PC-3 (cell line): ENCODE data around the gene MAP3K20. TPM values are rescaled to one million over a fixed set of nuclear protein-coding genes. Genes with fewer than 3 reads are reported as not detected.

Source experiments
- ATAC-seq: fragments of 200-7000 bp; cut with Tn5 transposase; 2 replicates; pipeline ENCODE4 v1.9.1; 2020; ENCODE audit warnings: mild to moderate bottlenecking, moderate library complexity
- BruUV-seq: library from RNA; stranded (reverse); fragments of 400-500 nt; replicated peaks from 2 replicates; lab custom pipeline; 2021; lab: Mats Ljungman, UMichigan
- CTCF ChIA-PET: fragments of 300-600 bp; sonication (Branson Sonifier 250); formaldehyde crosslinking; loops from one replicate; lab custom pipeline; 2022; ENCODE audit warnings: antibody characterized with exemption; lab: Charles Lee
- POLR2A ChIA-PET: fragments of 300-600 bp; sonication (Branson Sonifier 250); formaldehyde crosslinking; loops from one replicate; lab custom pipeline; 2022; ENCODE audit warnings: antibody characterized with exemption; ENCODE audit not compliant: unreplicated experiment; lab: Charles Lee
- DNase-seq: peaks from one replicate; pipeline ENCODE4 v3.0.0-alpha.2; 2015
- H2AFZ ChIP-seq: fragments of 300-600 bp; sonication (generic); 2 replicates; pipeline ENCODE4 v1.6.0; 2016; ENCODE audit warnings: antibody characterized with exemption, low read length
- H3F3A ChIP-seq: fragments of 300-600 bp; sonication (generic); one replicate; pipeline ENCODE4 v1.6.0; 2017; ENCODE audit warnings: antibody characterized with exemption, low read length, control low read depth, mild to moderate bottlenecking; ENCODE audit not compliant: unreplicated experiment
- H3K27ac ChIP-seq: fragments of 300-600 bp; sonication (generic); 2 replicates; pipeline ENCODE4 v1.5.1; 2016; ENCODE audit warnings: mild to moderate bottlenecking, low read length
- H3K27me3 ChIP-seq: fragments of 300-600 bp; sonication (generic); 2 replicates; pipeline ENCODE4 v1.6.1; 2016; ENCODE audit warnings: low read length, mixed read lengths
- H3K36me3 ChIP-seq: fragments of 300-600 bp; sonication (generic); 2 replicates; pipeline ENCODE4 v1.6.1; 2016; ENCODE audit warnings: low read depth, mixed run types, low read length, mixed read lengths
- H3K4me1 ChIP-seq: fragments of 300-600 bp; sonication (generic); 2 replicates; pipeline ENCODE4 v1.5.1; 2016; ENCODE audit warnings: low read length; ENCODE audit not compliant: insufficient read depth
- H3K4me2 ChIP-seq: fragments of 300-600 bp; sonication (generic); 2 replicates; pipeline ENCODE4 v1.6.0; 2016; ENCODE audit warnings: low read length
- H3K4me3 ChIP-seq: fragments of 300-600 bp; sonication (generic); 2 replicates; pipeline ENCODE4 v1.5.1; 2016; ENCODE audit warnings: mild to moderate bottlenecking, low read length, mixed read lengths
- H3K79me2 ChIP-seq: fragments of 300-600 bp; sonication (generic); 2 replicates; pipeline ENCODE4 v1.6.1; 2017; ENCODE audit warnings: low read length, mixed read lengths
- H3K9ac ChIP-seq: fragments of 300-600 bp; sonication (generic); 2 replicates; pipeline ENCODE4 v1.6.0; 2016; ENCODE audit warnings: mild to moderate bottlenecking, low read length
- H3K9me2 ChIP-seq: fragments of 300-600 bp; sonication (generic); replicated peaks from 2 replicates; pipeline ENCODE4 v1.6.1; 2016; ENCODE audit warnings: mixed run types, low read length, mixed read lengths
- H3K9me3 ChIP-seq: fragments of 300-600 bp; sonication (generic); 2 replicates; pipeline ENCODE4 v1.6.1; 2016; ENCODE audit warnings: low read length, mixed read lengths
- H4K20me1 ChIP-seq: fragments of 300-600 bp; sonication (generic); 2 replicates; pipeline ENCODE4 v1.6.1; 2016; ENCODE audit warnings: low read length, mixed read lengths
- CTCF ChIP-seq: fragments of 300-600 bp; sonication (generic); conservative IDR thresholded peaks from 2 replicates; pipeline ENCODE4 v1.5.1; 2017; ENCODE audit warnings: antibody characterized with exemption, low read depth, mild to moderate bottlenecking, low read length
- EZH2 ChIP-seq: fragments of 300-600 bp; sonication (generic); IDR thresholded peaks from one replicate; pipeline ENCODE4 v1.6.1; 2017; ENCODE audit warnings: antibody characterized with exemption, mild to moderate bottlenecking, low read length; ENCODE audit not compliant: unreplicated experiment
- EZH2phosphoT487 ChIP-seq: fragments of 300-600 bp; sonication (generic); IDR thresholded peaks from 2 replicates; pipeline ENCODE4 v1.6.1; 2018; ENCODE audit warnings: mild to moderate bottlenecking, antibody characterized with exemption, low read length, borderline replicate concordance
- intact Hi-C: fragments of 100-400 bp; cut with micrococcal nuclease; formaldehyde crosslinking; loops from 2 replicates; pipeline ENCODE4 v1.9.0; 2023
- total RNA-seq: library from RNA; depleted of rRNA; stranded (reverse); fragments of >200 nt; gene quantifications from 2 replicates; pipeline ENCODE4 v1.2.3, GENCODE V29; 2014

The MAP3K20 gene
- total RNA-seq, 1 experiment from 2014 or later: 29.8 TPM

DNA sequence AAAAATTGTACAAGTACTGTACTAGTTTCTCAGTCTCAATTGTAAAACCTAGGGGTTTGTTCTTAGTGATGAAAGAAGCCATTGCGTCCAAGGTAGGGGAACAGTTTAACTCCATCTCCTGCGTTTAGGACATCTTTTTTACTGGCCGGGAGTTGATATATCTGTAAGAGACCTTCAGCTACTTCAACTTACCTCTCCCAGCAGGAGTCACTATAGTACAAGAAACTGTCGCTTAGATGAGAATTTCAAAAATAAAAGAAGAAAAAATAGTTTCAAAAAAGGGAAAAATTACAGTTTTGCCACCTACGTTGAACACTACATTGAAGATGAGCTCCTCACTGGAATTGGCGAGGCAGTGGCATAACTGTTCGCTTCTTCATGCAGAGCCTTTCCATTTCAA, 122.7 kb downstream of the MAP3K20 start:
- Histone ChIP-seq H3K79me2 (no peaks in the 10 kb centered on the region), H3K27me3 (no peaks in the 10 kb centered on the region), H3K9ac (no peak overlapping the region), H3K4me1 (peaks cover 10% of the 10 kb centered on the region), H3K36me3 (peaks cover 10% of the 10 kb centered on the region; the same call in 1 of the 2 replicates), H3K4me3 (no peak overlapping the region), H2AFZ (no peak overlapping the region), H3K9me2 (no peaks in the 10 kb centered on the region), H3K4me2 (no peak overlapping the region), H4K20me1 (no peaks in the 10 kb centered on the region), H3F3A (no peaks in the 10 kb centered on the region), H3K9me3 (no peaks in the 10 kb centered on the region), H3K27ac (no peak overlapping the region)
- ATAC-seq (no peak), DNase-seq (no peak)
- CTCF ChIA-PET: no interaction called here
- intact Hi-C loops: no loop called here
- POLR2A ChIA-PET: no interaction called here
- no TSS peak for BruUV-seq
- TF ChIP-seq CTCF: no peak; the same call in 1 of the 2 replicates
- TF ChIP-seq EZH2: no peak
- no peak for TF ChIP-seq EZH2phosphoT487

GRCh38 chr2:173199294-173199693, 123.6 kb downstream of the MAP3K20 start:
- no peak for ATAC-seq
- Histone ChIP-seq H4K20me1 (no peaks in the 10 kb centered on the region), H3K9me2 (no peaks in the 10 kb centered on the region), H3K4me2 (no peak overlapping the region), H3K9me3 (no peaks in the 10 kb centered on the region), H3K4me3 (no peak overlapping the region), H3K36me3 (peaks cover 11% of the 10 kb centered on the region; the same call in 1 of the 2 replicates), H3K27me3 (no peaks in the 10 kb centered on the region), H3K27ac (no peak overlapping the region), H2AFZ (no peak overlapping the region), H3F3A (no peaks in the 10 kb centered on the region), H3K4me1 (peaks cover 10% of the 10 kb centered on the region), H3K9ac (no peak overlapping the region), H3K79me2 (no peaks in the 10 kb centered on the region)
- no peak for DNase-seq
- intact Hi-C loops: no loop called here
- ChIA-PET POLR2A (no interaction called here), CTCF (no interaction called here)
- TF ChIP-seq CTCF (no peak), EZH2 (no peak)
- no TSS peak for BruUV-seq

GRCh38 chr2:173202570-173202969, 126.9 kb downstream of the MAP3K20 start:
- BruUV-seq: no TSS peak
- ATAC-seq: peak; percentile 63
- Histone ChIP-seq H3K9me3 (no peaks in the 10 kb centered on the region), H3K4me1 (peaks cover 10% of the 10 kb centered on the region), H3K27ac (no peak overlapping the region), H3K36me3 (peaks cover 16% of the 10 kb centered on the region; the same call in 1 of the 2 replicates), H3F3A (no peaks in the 10 kb centered on the region), H2AFZ (no peak overlapping the region), H4K20me1 (no peaks in the 10 kb centered on the region), H3K9me2 (no peaks in the 10 kb centered on the region), H3K4me3 (no peak overlapping the region), H3K79me2 (no peaks in the 10 kb centered on the region), H3K9ac (no peak overlapping the region), H3K27me3 (no peaks in the 10 kb centered on the region), H3K4me2 (no peak overlapping the region)
- ChIA-PET POLR2A (no interaction called here), CTCF (no interaction called here)
- intact Hi-C loops: loop anchor here (5.0 kb wide), 1 partner anchor 50 kb away; no protein-coding TSS in a partner anchor
- TF ChIP-seq EZH2phosphoT487: no peak
- TF ChIP-seq CTCF: no peak
- no peak for TF ChIP-seq EZH2
- peak; percentile 18 for DNase-seq
